GM21423 (cell line): ENCODE results near the gene TTC39C.
"Not testable (repeated sequence)": the region's sequence is repeated elsewhere in the genome, so short reads cannot be mapped to it uniquely, and the experiment has no call there.

Experiments used
- ATAC-seq: cut with Tn5 transposase; IDR thresholded peaks from one replicate; pipeline ENCODE4 v1.9.1; 2021; ENCODE audit warnings: mild to moderate bottlenecking, moderate library complexity; ENCODE audit not compliant: unreplicated experiment

TTC39C gene

GRCh38 chr18:24051031-24051947, 36.7 kb downstream of the TTC39C start:
- no peak for ATAC-seq

- ATAC-seq: no peak
Measured at GRCh38 chr18:24052053-24052452, 37.5 kb downstream of the TTC39C start.

GRCh38 chr18:24053211-24053610, 38.7 kb downstream of the TTC39C start:
- ATAC-seq: no peak

- no peak for ATAC-seq
Measured at GRCh38 chr18:24054130-24054529, 39.6 kb downstream of the TTC39C start.

GRCh38 chr18:24055009-24055804, 40.7 kb downstream of the TTC39C start:
- no peak for ATAC-seq

GRCh38 chr18:24055878-24056277, 41.3 kb downstream of the TTC39C start:
- ATAC-seq: no peak

- ATAC-seq: no peak
Measured at GRCh38 chr18:24056506-24056905, 42.0 kb downstream of the TTC39C start.

- ATAC-seq: no peak
Measured at GRCh38 chr18:24057804-24058203, 43.2 kb downstream of the TTC39C start.

- not testable (repeated sequence) for ATAC-seq
Measured at GRCh38 chr18:24059385-24059784, 44.8 kb downstream of the TTC39C start.

- ATAC-seq: no peak
Measured at GRCh38 chr18:24060644-24061043, 46.1 kb downstream of the TTC39C start.

- ATAC-seq: no peak
Measured at GRCh38 chr18:24063121-24063731, 48.7 kb downstream of the TTC39C start.

- no peak for ATAC-seq
Measured at GRCh38 chr18:24064391-24065100, 50.0 kb downstream of the TTC39C start.

- no peak for ATAC-seq
Measured at GRCh38 chr18:24065906-24066305, 51.4 kb downstream of the TTC39C start.

GRCh38 chr18:24068945-24069693, 54.6 kb downstream of the TTC39C start:
- no peak for ATAC-seq

- ATAC-seq: no peak
Measured at GRCh38 chr18:24071029-24071428, 56.5 kb downstream of the TTC39C start.

GRCh38 chr18:24071779-24072178, 57.2 kb downstream of the TTC39C start:
- ATAC-seq: no peak

- no peak for ATAC-seq
Measured at GRCh38 chr18:24072743-24073142, 58.2 kb downstream of the TTC39C start.

- ATAC-seq: no peak
Measured at GRCh38 chr18:24073791-24074190, 59.2 kb downstream of the TTC39C start.

- ATAC-seq: not testable (repeated sequence)
Measured at GRCh38 chr18:24074757-24075156, 60.2 kb downstream of the TTC39C start.
